K562 (cell line): Measurements from ENCODE around the gene FUCA1. TPM values are rescaled to one million over a fixed set of nuclear protein-coding genes. Genes with fewer than 3 reads are reported as not detected.
A peak's percentile ranks its signal among the peaks of the same experiment; 100 is the strongest.

ENCODE experiments used
- BRCA1 ChIP-seq, 2 experiments: fragments of 450-650 bp in 1 of 2; sonication (generic) in 1 of 2; formaldehyde crosslinking in 1 of 2; IDR thresholded peaks; 2 replicates each; pipeline versions ENCODE4 v1.5.0 to v1.6.1; 2017 to 2020; ENCODE audit warnings: mild to moderate bottlenecking in 1 of 2, missing genetic modification reagents in 1 of 2
- CREB3L1 ChIP-seq: fragments of 450-650 bp; IDR thresholded peaks from 2 replicates; pipeline ENCODE4 v1.6.1; 2014; ENCODE audit warnings: low read depth, mild to moderate bottlenecking, moderate library complexity, borderline replicate concordance
- FOXK2 ChIP-seq, 2 experiments: fragments of 450-650 bp; IDR thresholded peaks in 1 of 2; conservative IDR thresholded peaks in 1 of 2; 2 replicates each; pipeline ENCODE4 v1.6.1; 2016; ENCODE audit warnings: low read depth in 2 of 2, mild to moderate bottlenecking in 1 of 2
- NR2F6 ChIP-seq: fragments of 450-650 bp; formaldehyde crosslinking; IDR thresholded peaks from 2 replicates; pipeline ENCODE4 v1.4.0; 2020; ENCODE audit warnings: mild to moderate bottlenecking
- RBFOX2 ChIP-seq: fragments of 200-400 bp; formaldehyde crosslinking; IDR thresholded peaks from 2 replicates; pipeline ENCODE4 v1.6.1; 2017; ENCODE audit warnings: low read depth, mild to moderate bottlenecking, low read length, moderate library complexity
- TBP ChIP-seq: optimal IDR thresholded peaks from 2 replicates; pipeline ENCODE3; 2011; ENCODE audit warnings: low read depth, low read length, improper control_type of control experiment
- ZNF395 ChIP-seq: fragments of 200-800 bp; sonication (Bioruptor generic); IDR thresholded peaks from 2 replicates; pipeline ENCODE4 v1.6.1; 2017; ENCODE audit warnings: missing genetic modification characterization, missing compliant biosample characterization
- polyA plus RNA-seq, 8 experiments: library from polyadenylated mRNA; depleted of rRNA in 4 of 8; stranded (reverse) in 5 of 8; unstranded in 3 of 8; fragments of >200 nt; fragmentation: Nextera tagmentation in 2 of 8; fragmentation: Illumina TruSeq in 1 of 8; extraction: Ambion mirVana in 2 of 8; extraction: Trizol in 1 of 8; gene quantifications; 2 replicates each; pipeline versions ENCODE4 v1.2.1 to v1.2.3, GENCODE V29; 2011 to 2014; ENCODE audit warnings: inconsistent platforms in 1 of 8, missing spikeins in 1 of 8
- total RNA-seq, 7 experiments: library from RNA; depleted of rRNA in 6 of 7; stranded (reverse); fragments of >200 nt in 6 of 7; fragmentation: Illumina TruSeq in 2 of 7; extraction: Trizol in 2 of 7; gene quantifications; 2 replicates each; pipeline versions ENCODE4 v1.2.1 to v1.2.3, GENCODE V29; 2011 to 2021; ENCODE audit warnings: low replicate concordance in 1 of 7
- TF ChIP-seq, protein P1 (sequence below): fragments of 450-650 bp; formaldehyde crosslinking; IDR thresholded peaks from 2 replicates; pipeline ENCODE4 v1.4.0; 2020; ENCODE audit warnings: mild to moderate bottlenecking, moderate library complexity
- TF ChIP-seq, protein P2 (sequence below): fragments of 250-450 bp; sonication (Bioruptor Pico); IDR thresholded peaks from 2 replicates; pipeline ENCODE4 v1.8.0; 2021; ENCODE audit warnings: mild to moderate bottlenecking, moderate library complexity
- TF ChIP-seq, protein P3 (sequence below): sonication (generic); formaldehyde crosslinking; IDR thresholded peaks from 2 replicates; pipeline ENCODE4 v1.8.0; 2022; ENCODE audit warnings: mild to moderate bottlenecking, missing genetic modification reagents
- TF ChIP-seq, protein P4 (sequence below): fragments of 250-450 bp; sonication (Bioruptor Pico); IDR thresholded peaks from 2 replicates; pipeline ENCODE4 v1.8.0; 2022; ENCODE audit warnings: inconsistent platforms
- TF ChIP-seq, protein P5 (sequence below): fragments of 450-650 bp; IDR thresholded peaks from 2 replicates; pipeline ENCODE4 v1.6.1; 2017; ENCODE audit warnings: antibody characterized with exemption, mild to moderate bottlenecking

Gene FUCA1
- total and polyA plus RNA-seq, 9 of the 15 experiments (the other 6 are each of a cell fraction or from before 2014, with no cell fraction given): 7.0 to 20.5 (median 13.5) TPM

GRCh38 chr1:23867895-23868556 lies at the start of gene FUCA1 (continued):
- TF ChIP-seq, protein P1, sequence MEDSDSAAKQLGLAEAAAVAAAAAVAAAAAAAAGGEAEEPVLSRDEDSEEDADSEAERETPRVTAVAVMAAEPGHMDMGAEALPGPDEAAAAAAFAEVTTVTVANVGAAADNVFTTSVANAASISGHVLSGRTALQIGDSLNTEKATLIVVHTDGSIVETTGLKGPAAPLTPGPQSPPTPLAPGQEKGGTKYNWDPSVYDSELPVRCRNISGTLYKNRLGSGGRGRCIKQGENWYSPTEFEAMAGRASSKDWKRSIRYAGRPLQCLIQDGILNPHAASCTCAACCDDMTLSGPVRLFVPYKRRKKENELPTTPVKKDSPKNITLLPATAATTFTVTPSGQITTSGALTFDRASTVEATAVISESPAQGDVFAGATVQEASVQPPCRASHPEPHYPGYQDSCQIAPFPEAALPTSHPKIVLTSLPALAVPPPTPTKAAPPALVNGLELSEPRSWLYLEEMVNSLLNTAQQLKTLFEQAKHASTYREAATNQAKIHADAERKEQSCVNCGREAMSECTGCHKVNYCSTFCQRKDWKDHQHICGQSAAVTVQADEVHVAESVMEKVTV (CRISPR knock-in tag): 0 out of 2 replicates have a peak, but pooled peaks have one; percentile 29
- TF ChIP-seq BRCA1 (IDR thresholded peaks at IDR 0.05): no peak
- no peak for TF ChIP-seq BRCA1 (CRISPR knock-in tag; IDR thresholded peaks at IDR 0.05)
- 0 out of 2 replicates have a peak, but pooled peaks have one; percentile 25 for TF ChIP-seq NR2F6
- no peak; the same call in 1 of the 2 replicates for TF ChIP-seq CREB3L1
- TF ChIP-seq, protein P2, sequence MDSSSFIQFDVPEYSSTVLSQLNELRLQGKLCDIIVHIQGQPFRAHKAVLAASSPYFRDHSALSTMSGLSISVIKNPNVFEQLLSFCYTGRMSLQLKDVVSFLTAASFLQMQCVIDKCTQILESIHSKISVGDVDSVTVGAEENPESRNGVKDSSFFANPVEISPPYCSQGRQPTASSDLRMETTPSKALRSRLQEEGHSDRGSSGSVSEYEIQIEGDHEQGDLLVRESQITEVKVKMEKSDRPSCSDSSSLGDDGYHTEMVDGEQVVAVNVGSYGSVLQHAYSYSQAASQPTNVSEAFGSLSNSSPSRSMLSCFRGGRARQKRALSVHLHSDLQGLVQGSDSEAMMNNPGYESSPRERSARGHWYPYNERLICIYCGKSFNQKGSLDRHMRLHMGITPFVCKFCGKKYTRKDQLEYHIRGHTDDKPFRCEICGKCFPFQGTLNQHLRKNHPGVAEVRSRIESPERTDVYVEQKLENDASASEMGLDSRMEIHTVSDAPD (CRISPR knock-in tag): no peak
- TF ChIP-seq, protein P3, sequence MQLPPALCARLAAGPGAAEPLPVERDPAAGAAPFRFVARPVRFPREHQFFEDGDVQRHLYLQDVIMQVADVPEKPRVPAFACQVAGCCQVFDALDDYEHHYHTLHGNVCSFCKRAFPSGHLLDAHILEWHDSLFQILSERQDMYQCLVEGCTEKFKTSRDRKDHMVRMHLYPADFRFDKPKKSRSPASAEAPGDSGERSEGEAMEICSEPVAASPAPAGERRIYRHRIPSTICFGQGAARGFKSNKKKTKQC (CRISPR knock-in tag): peak; percentile 75; the same call in 1 of the 2 replicates
- TF ChIP-seq, protein P4, sequence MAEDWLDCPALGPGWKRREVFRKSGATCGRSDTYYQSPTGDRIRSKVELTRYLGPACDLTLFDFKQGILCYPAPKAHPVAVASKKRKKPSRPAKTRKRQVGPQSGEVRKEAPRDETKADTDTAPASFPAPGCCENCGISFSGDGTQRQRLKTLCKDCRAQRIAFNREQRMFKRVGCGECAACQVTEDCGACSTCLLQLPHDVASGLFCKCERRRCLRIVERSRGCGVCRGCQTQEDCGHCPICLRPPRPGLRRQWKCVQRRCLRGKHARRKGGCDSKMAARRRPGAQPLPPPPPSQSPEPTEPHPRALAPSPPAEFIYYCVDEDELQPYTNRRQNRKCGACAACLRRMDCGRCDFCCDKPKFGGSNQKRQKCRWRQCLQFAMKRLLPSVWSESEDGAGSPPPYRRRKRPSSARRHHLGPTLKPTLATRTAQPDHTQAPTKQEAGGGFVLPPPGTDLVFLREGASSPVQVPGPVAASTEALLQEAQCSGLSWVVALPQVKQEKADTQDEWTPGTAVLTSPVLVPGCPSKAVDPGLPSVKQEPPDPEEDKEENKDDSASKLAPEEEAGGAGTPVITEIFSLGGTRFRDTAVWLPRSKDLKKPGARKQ (CRISPR knock-in tag): no peak
- TF ChIP-seq ZNF395: peak; percentile 62; the same call in 1 of the 2 replicates
- TF ChIP-seq, protein P5, sequence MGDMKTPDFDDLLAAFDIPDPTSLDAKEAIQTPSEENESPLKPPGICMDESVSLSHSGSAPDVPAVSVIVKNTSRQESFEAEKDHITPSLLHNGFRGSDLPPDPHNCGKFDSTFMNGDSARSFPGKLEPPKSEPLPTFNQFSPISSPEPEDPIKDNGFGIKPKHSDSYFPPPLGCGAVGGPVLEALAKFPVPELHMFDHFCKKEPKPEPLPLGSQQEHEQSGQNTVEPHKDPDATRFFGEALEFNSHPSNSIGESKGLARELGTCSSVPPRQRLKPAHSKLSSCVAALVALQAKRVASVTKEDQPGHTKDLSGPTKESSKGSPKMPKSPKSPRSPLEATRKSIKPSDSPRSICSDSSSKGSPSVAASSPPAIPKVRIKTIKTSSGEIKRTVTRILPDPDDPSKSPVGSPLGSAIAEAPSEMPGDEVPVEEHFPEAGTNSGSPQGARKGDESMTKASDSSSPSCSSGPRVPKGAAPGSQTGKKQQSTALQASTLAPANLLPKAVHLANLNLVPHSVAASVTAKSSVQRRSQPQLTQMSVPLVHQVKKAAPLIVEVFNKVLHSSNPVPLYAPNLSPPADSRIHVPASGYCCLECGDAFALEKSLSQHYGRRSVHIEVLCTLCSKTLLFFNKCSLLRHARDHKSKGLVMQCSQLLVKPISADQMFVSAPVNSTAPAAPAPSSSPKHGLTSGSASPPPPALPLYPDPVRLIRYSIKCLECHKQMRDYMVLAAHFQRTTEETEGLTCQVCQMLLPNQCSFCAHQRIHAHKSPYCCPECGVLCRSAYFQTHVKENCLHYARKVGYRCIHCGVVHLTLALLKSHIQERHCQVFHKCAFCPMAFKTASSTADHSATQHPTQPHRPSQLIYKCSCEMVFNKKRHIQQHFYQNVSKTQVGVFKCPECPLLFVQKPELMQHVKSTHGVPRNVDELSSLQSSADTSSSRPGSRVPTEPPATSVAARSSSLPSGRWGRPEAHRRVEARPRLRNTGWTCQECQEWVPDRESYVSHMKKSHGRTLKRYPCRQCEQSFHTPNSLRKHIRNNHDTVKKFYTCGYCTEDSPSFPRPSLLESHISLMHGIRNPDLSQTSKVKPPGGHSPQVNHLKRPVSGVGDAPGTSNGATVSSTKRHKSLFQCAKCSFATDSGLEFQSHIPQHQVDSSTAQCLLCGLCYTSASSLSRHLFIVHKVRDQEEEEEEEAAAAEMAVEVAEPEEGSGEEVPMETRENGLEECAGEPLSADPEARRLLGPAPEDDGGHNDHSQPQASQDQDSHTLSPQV: no peak; the same call in 1 of the 2 replicates
- TF ChIP-seq TBP: peak; percentile 81
- peak; percentile 84 for TF ChIP-seq RBFOX2
- peak in 1 of 2 experiments; percentile 52; a peak in 2 of 4 replicates for TF ChIP-seq FOXK2 (conservative IDR thresholded peaks at IDR 0.05 in 1 of 2, IDR thresholded peaks at IDR 0.05 in 1 of 2; ENCODE audit: low read depth in 2 of 2)
